Mesendoderm (in vitro differentiated cells): ENCODE measurements around the gene OR2T35.
"Not testable (repeated sequence)": the region's sequence is repeated elsewhere in the genome, so short reads cannot be mapped to it uniquely, and the experiment has no call there.

ENCODE experiments used
- DNase-seq: peaks from one replicate; pipeline ENCODE4 v3.0.0; 2013
- H2AK5ac ChIP-seq: 2 replicates; pipeline ENCODE4 v1.6.1; 2013; ENCODE audit warnings: low read length, inconsistent platforms
- H2BK120ac ChIP-seq: 2 replicates; pipeline ENCODE4 v1.6.1; 2013; ENCODE audit warnings: low read depth, mild to moderate bottlenecking, low read length, moderate library complexity, mixed read lengths
- H2BK15ac ChIP-seq: replicated peaks from 2 replicates; pipeline ENCODE4 v1.6.1; 2013; ENCODE audit warnings: low read depth, mild to moderate bottlenecking, moderate library complexity
- H2BK5ac ChIP-seq: 2 replicates; pipeline ENCODE4 v1.6.1; 2013; ENCODE audit warnings: low read length, inconsistent platforms
- H3K18ac ChIP-seq: 2 replicates; pipeline ENCODE4 v1.6.1; 2013; ENCODE audit warnings: mild to moderate bottlenecking, low read length, mixed read lengths
- H3K23ac ChIP-seq: one replicate; pipeline ENCODE4 v1.6.1; 2013; ENCODE audit warnings: low read length
- H3K27ac ChIP-seq: 2 replicates; pipeline ENCODE4 v1.5.1; 2013; ENCODE audit warnings: low read depth, mild to moderate bottlenecking, inconsistent platforms, low read length, moderate library complexity
- H3K27me3 ChIP-seq: 2 replicates; pipeline ENCODE4 v1.6.1; 2013; ENCODE audit warnings: low read length, control low read depth, mild to moderate bottlenecking, inconsistent platforms; ENCODE audit not compliant: insufficient read depth, poor library complexity
- H3K36me3 ChIP-seq: 2 replicates; pipeline ENCODE4 v1.6.1; 2013; ENCODE audit warnings: low read length, inconsistent platforms; ENCODE audit not compliant: control insufficient read depth, insufficient read depth
- H3K4ac ChIP-seq: one replicate; pipeline ENCODE4 v1.6.1; 2013; ENCODE audit warnings: low read depth, mild to moderate bottlenecking, low read length, moderate library complexity
- H3K4me1 ChIP-seq: 2 replicates; pipeline ENCODE4 v1.6.1; 2013; ENCODE audit warnings: low read depth, low read length, inconsistent platforms; ENCODE audit not compliant: control insufficient read depth
- H3K4me2 ChIP-seq: 2 replicates; pipeline ENCODE4 v1.6.1; 2013; ENCODE audit warnings: low read length
- H3K4me3 ChIP-seq: 2 replicates; pipeline ENCODE4 v1.5.1; 2013; ENCODE audit warnings: mild to moderate bottlenecking, low read length
- H3K56ac ChIP-seq: one replicate; pipeline ENCODE4 v1.6.1; 2013; ENCODE audit warnings: low read length
- H3K79me1 ChIP-seq: 2 replicates; pipeline ENCODE4 v1.6.1; 2013; ENCODE audit warnings: low read length, inconsistent platforms
- H3K79me2 ChIP-seq: 2 replicates; pipeline ENCODE4 v1.6.1; 2013; ENCODE audit warnings: mild to moderate bottlenecking, low read length; ENCODE audit not compliant: control insufficient read depth, insufficient read depth
- H3K9ac ChIP-seq: 2 replicates; pipeline ENCODE4 v1.6.1; 2013; ENCODE audit warnings: low read length, inconsistent platforms
- H4K5ac ChIP-seq: one replicate; pipeline ENCODE4 v1.6.1; 2013; ENCODE audit warnings: low read length
- H4K8ac ChIP-seq: one replicate; pipeline ENCODE4 v1.6.1; 2013; ENCODE audit warnings: low read depth, mild to moderate bottlenecking, control low read depth, low read length, moderate library complexity
- WGBS: extraction: QIAGEN DNeasy Blood & Tissue Kit; methylation state at CpG from one replicate; pipeline ENCODE4 v1.1.7; 2013; ENCODE audit warnings: low lambda C conversion rate, missing lambda C conversion rate; ENCODE audit not compliant: insufficient coverage; ENCODE audit errors: extremely low coverage; 5-methylcytosine and 5-hydroxymethylcytosine counted together

Gene OR2T35

DNA sequence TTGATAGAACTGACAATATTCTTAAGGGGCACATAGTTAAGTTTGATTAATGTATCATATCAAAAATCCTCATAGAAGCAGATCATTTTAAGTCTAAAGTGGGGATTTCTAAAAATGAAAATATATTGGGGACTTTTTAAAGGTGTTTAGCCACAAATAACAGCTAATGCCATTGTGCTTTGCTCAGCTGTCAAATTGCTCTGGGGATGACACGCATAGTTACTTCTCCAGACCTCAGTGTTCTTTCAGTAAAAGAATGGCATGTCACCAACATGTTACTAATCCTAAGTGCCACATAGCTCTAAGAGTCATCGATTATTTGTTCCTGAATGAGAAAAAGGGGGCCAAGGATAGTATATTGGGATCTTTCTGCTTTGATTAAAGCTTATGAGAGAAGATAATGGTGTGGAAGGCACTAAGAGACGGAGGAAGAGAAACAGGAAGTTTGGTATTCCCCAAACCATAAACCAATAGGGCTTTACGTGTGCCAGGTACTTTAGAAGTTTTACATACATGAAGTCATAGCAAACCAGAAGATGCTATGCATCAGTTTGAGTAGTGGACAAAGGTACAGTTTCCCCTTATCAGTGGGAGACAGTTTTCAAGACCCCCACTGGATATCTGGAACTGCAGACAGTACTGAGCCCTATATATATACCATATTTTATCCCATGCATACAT lies 2.0 kb downstream of the OR2T35 start:
- H4K8ac ChIP-seq, H4K5ac ChIP-seq, H3K9ac ChIP-seq, H3K4ac ChIP-seq, H3K79me2 ChIP-seq, H3K4me2 ChIP-seq, H2BK120ac ChIP-seq, H3K18ac ChIP-seq, H2BK5ac ChIP-seq, H3K79me1 ChIP-seq, H3K4me1 ChIP-seq, H3K56ac ChIP-seq, H2BK15ac ChIP-seq, H3K27ac ChIP-seq, H3K27me3 ChIP-seq, H3K23ac ChIP-seq, H3K36me3 ChIP-seq, H2AK5ac ChIP-seq, H3K4me3 ChIP-seq, DNase-seq: not testable (repeated sequence)
- WGBS: no CpG with 5 or more reads among the region's 4 CpGs

DNA sequence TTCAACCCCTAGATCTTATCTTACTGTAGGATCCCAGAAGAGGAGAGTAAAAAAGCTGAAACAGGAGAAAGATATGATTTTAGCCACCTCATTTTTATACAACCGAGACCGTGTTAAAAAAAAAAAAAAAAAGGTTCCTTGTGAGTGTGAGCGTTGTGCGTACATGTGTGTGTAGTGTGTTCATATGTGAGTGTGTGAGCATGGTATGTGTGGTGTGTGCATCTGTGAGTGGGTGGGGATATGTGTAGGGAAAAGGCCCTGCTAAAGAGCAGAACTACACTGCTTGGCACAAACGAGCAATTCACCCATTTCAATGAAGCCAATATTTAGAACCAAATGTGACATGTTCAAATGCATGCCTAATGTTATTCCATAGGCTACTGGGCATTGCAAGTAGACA lies 3.5 kb downstream of the OR2T35 start:
- not testable (repeated sequence) for H2BK5ac ChIP-seq, H3K79me1 ChIP-seq, H2BK15ac ChIP-seq, H3K4me2 ChIP-seq, H3K27me3 ChIP-seq, H3K18ac ChIP-seq, H3K4ac ChIP-seq, H3K4me3 ChIP-seq, H3K9ac ChIP-seq, H4K8ac ChIP-seq, H2BK120ac ChIP-seq, H3K56ac ChIP-seq, H3K23ac ChIP-seq, H4K5ac ChIP-seq, DNase-seq, H2AK5ac ChIP-seq, H3K79me2 ChIP-seq, H3K36me3 ChIP-seq, H3K4me1 ChIP-seq, H3K27ac ChIP-seq
- no CpG with 5 or more reads among the region's 5 CpGs for WGBS

DNA sequence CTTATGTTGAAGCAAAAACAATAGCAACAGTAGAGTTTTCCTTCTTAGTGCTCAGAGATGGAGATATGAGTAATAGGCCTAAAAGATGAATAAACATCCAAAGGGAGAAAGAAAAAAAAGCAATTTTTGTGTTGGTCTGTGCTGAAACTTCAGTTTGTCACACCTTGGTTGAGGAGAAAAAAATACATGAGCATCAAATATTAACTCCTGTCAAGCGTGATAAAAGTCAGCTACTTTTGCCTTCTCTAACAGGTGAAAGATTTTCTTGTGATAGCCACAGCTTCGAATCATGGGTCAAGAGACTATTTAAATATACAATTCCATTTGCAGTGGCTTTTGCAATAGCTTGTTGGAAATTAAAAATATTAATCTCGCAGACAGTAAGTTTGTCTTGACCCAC lies 4.2 kb downstream of the OR2T35 start:
- not testable (repeated sequence) for H3K27me3 ChIP-seq, H3K4me3 ChIP-seq, H3K9ac ChIP-seq, H3K4me2 ChIP-seq, H2AK5ac ChIP-seq, H4K8ac ChIP-seq, H3K18ac ChIP-seq, H2BK5ac ChIP-seq, H3K36me3 ChIP-seq, H2BK15ac ChIP-seq, H4K5ac ChIP-seq, H3K79me1 ChIP-seq, H3K56ac ChIP-seq, H3K4ac ChIP-seq, H3K79me2 ChIP-seq, H3K23ac ChIP-seq, H3K27ac ChIP-seq, DNase-seq, H3K4me1 ChIP-seq, H2BK120ac ChIP-seq
- WGBS: no CpG with 5 or more reads among the region's 3 CpGs

DNA sequence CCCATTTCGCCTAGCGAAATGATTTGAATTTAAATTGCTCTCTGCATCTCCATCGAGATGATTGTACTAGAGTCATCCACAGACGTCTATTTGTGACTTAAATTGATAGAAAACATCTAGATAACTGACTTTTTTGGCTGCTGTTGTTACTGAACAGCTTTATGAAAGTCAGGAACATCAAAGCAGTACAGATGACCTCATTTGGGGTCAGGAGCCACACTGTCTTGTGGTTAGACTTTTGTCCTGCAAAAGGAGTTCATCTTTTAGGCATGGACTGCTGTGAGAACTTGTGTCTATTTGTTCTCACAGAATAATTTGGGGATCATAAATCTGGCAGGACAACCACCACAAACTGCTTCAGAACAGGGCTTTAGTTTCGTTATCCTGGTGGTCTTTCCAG lies 5.4 kb downstream of the OR2T35 start:
- H3K4me2 ChIP-seq, H4K8ac ChIP-seq, H2BK120ac ChIP-seq, H3K9ac ChIP-seq, H3K36me3 ChIP-seq, H3K79me1 ChIP-seq, H3K23ac ChIP-seq, H3K4me3 ChIP-seq, H3K27ac ChIP-seq, H4K5ac ChIP-seq, H3K79me2 ChIP-seq, H2BK15ac ChIP-seq, H3K4ac ChIP-seq, DNase-seq, H3K18ac ChIP-seq, H3K27me3 ChIP-seq, H3K56ac ChIP-seq, H2BK5ac ChIP-seq, H2AK5ac ChIP-seq, H3K4me1 ChIP-seq: not testable (repeated sequence)
- WGBS: no CpG with 5 or more reads among the region's 5 CpGs

DNA sequence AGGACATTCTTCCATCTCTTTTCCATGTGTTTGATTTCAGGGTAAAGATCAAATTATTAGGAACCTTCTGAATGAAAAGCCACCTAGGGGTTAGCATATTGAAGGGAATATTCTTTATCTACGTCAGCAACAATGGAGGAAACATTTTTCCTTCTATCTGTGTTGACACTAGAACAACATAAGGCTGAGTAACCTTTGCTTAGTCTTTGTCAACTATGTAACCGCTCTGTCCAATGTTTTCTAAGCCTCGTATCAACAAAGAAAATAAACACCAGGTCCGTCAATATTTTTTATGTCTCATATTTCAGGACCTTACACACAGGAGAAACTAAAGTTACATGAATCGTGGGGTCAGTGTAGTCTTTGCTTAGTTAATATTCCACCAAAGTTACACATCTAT lies 8.5 kb downstream of the OR2T35 start:
- H3K79me2 ChIP-seq, H3K4me1 ChIP-seq, H3K4ac ChIP-seq, H3K18ac ChIP-seq, H3K36me3 ChIP-seq, H4K5ac ChIP-seq, H2AK5ac ChIP-seq, H2BK120ac ChIP-seq, H3K9ac ChIP-seq, H3K27me3 ChIP-seq, H2BK15ac ChIP-seq, H3K79me1 ChIP-seq, H3K27ac ChIP-seq, H4K8ac ChIP-seq, H3K4me2 ChIP-seq, H2BK5ac ChIP-seq, DNase-seq, H3K56ac ChIP-seq, H3K23ac ChIP-seq, H3K4me3 ChIP-seq: not testable (repeated sequence)
- WGBS: no CpG with 5 or more reads among the region's 5 CpGs

DNA sequence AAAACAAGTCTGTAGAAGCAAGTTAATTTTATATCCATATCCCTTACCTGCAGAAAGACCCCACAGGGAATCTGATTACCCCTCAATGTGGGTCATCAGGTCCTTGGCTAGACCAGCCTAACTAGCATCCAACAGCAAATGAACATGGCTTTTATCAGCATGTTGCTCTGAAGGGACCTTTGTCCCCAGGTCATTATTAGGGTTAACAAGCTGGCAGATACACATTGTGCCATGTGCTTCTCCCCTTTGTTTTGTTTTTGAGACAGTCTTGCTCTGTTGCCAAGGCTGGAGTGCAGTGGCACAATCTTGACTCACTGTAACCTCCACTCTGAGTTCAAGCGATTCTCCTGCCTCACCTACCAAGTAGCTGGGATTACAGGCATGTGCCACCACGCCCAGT lies 10.1 kb downstream of the OR2T35 start, which contains the start of gene OR2T11:
OR2T11 (minus strand) TSS at position 101 of the 400 bp plus-strand sequence. CDS start 7,963 bp downstream, outside the sequence.
- H3K36me3 ChIP-seq, H3K18ac ChIP-seq, H3K4me3 ChIP-seq, H3K4me1 ChIP-seq, DNase-seq, H4K8ac ChIP-seq, H3K9ac ChIP-seq, H2BK120ac ChIP-seq, H3K4ac ChIP-seq, H3K27ac ChIP-seq, H3K56ac ChIP-seq, H3K23ac ChIP-seq, H2AK5ac ChIP-seq, H4K5ac ChIP-seq, H3K27me3 ChIP-seq, H3K79me2 ChIP-seq, H3K4me2 ChIP-seq, H3K79me1 ChIP-seq, H2BK15ac ChIP-seq, H2BK5ac ChIP-seq: not testable (repeated sequence)
- WGBS: no CpG with 5 or more reads among the region's 2 CpGs
